ENCODE data around the gene PLCH1.

PLCH1 gene

GRCh38 chr3:155745795-155746550 lies 1.1 kb upstream of the PLCH1 start:
- no peak for DNase-seq

- peak; percentile 21 to 35 for DNase-seq
Observed at GRCh38 chr3:155744010-155744625, 753 bp downstream of the PLCH1 start.

GRCh38 chr3:155743606-155744005 lies 1.3 kb downstream of the PLCH1 start:
- no peak for DNase-seq

GRCh38 chr3:155742349-155742965 lies 2.4 kb downstream of the PLCH1 start:
- no peak for DNase-seq

GRCh38 chr3:155741603-155742002 lies 3.3 kb downstream of the PLCH1 start:
- no peak for DNase-seq

- no peak for DNase-seq
Observed at GRCh38 chr3:155741101-155741500, 3.8 kb downstream of the PLCH1 start.

- no peak for DNase-seq
Observed at GRCh38 chr3:155739154-155739553, 5.7 kb downstream of the PLCH1 start.

- DNase-seq, result no peak
Observed at GRCh38 chr3:155738580-155739076, 6.2 kb downstream of the PLCH1 start.

GRCh38 chr3:155737844-155738460 lies 6.9 kb downstream of the PLCH1 start:
- no peak for DNase-seq

- DNase-seq, result no peak
Observed at GRCh38 chr3:155736381-155736780, 8.5 kb downstream of the PLCH1 start.

GRCh38 chr3:155730843-155731242 lies 14.0 kb downstream of the PLCH1 start:
- DNase-seq, result no peak

- DNase-seq, result no peak
Observed at GRCh38 chr3:155727836-155728235, 17.0 kb downstream of the PLCH1 start.

GRCh38 chr3:155714295-155714718 lies 30.6 kb downstream of the PLCH1 start:
- DNase-seq, result no peak

GRCh38 chr3:155712008-155712407 lies 32.9 kb downstream of the PLCH1 start:
- no peak for DNase-seq

GRCh38 chr3:155704771-155705559 lies 39.9 kb downstream of the PLCH1 start:
- DNase-seq, result no peak

GRCh38 chr3:155704061-155704460 lies 40.8 kb downstream of the PLCH1 start:
- DNase-seq, result no peak

- DNase-seq, result no peak
Observed at GRCh38 chr3:155702745-155703591, 41.9 kb downstream of the PLCH1 start.

- peak in 1 of 2 donors; percentile 1 for DNase-seq
Observed at GRCh38 chr3:155701882-155702465, 42.9 kb downstream of the PLCH1 start.

- DNase-seq, result no peak
Observed at GRCh38 chr3:155697542-155697941, 47.3 kb downstream of the PLCH1 start.

- no peak for DNase-seq
Observed at GRCh38 chr3:155690921-155691320, 54.0 kb downstream of the PLCH1 start.

- DNase-seq, result no peak
Observed at GRCh38 chr3:155688481-155688880, 56.4 kb downstream of the PLCH1 start.

Data from activated CD4-positive, alpha-beta T cell treated with anti-CD3 and anti-CD28 coated beads for 4 hours (primary cell).